ENCODE results near the gene SLC1A4.
"Not testable (repeated sequence)": the region's sequence is repeated elsewhere in the genome, so short reads cannot be mapped to it uniquely, and the experiment has no call there.

Gene SLC1A4

DNA sequence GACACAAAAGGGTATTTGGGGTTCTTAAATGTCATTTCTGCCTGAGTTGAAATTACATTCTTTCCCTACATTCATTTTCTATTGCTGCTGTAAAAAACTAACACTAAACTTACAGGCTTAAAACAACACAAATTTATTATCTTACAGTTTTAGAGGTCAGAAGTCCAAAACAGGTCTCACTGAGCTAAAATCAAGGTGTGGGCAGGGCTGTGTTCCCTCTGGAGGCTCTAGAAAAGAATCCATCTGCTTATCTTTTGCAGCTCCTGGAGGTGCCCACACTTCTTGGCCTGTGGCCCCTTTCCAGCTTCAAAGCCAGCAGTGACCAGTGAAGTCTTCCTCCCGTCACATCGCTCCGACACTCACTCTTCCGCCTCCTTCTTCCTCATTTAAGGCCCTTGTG lies 23.2 kb upstream of the SLC1A4 start:
- TF ChIP-seq, protein P1, sequence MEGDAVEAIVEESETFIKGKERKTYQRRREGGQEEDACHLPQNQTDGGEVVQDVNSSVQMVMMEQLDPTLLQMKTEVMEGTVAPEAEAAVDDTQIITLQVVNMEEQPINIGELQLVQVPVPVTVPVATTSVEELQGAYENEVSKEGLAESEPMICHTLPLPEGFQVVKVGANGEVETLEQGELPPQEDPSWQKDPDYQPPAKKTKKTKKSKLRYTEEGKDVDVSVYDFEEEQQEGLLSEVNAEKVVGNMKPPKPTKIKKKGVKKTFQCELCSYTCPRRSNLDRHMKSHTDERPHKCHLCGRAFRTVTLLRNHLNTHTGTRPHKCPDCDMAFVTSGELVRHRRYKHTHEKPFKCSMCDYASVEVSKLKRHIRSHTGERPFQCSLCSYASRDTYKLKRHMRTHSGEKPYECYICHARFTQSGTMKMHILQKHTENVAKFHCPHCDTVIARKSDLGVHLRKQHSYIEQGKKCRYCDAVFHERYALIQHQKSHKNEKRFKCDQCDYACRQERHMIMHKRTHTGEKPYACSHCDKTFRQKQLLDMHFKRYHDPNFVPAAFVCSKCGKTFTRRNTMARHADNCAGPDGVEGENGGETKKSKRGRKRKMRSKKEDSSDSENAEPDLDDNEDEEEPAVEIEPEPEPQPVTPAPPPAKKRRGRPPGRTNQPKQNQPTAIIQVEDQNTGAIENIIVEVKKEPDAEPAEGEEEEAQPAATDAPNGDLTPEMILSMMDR (IDR thresholded peaks at IDR 0.05; ENCODE audit: low read depth, low read length) = no peak

DNA sequence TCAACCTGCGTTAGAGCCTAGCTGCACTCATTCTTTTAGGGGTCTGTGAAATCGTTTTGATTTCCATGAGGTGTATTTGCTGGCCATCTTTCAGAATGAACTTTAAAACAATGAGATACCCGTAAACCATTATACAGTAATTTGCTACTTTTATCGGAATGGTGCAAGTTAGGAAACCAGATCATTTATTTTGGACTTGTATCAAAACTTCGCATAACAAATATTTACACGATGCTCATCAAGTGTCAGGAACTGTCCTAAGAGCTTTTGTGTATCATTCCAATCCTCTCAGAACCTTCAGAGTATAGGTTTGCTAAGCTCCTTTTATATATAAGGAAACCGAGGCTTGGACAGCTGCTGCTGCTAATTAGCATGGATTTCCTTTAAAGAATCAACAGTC lies 22.4 kb upstream of the SLC1A4 start:
- H3K4me3 ChIP-seq (replicated peaks in 1 of 2; ENCODE audit: low read depth in 2 of 2, low read length in 2 of 2) = no peak overlapping the region
- DNase-seq (ENCODE audit: low read depth in 2 of 2) = no peak

More for the DNA sequence above, 23.2 kb upstream of the SLC1A4 start:
- DNase-seq (ENCODE audit: low read depth in 2 of 2) = no peak
- H3K4me3 ChIP-seq (replicated peaks in 1 of 2; ENCODE audit: low read depth in 2 of 2, low read length in 2 of 2) = no peak overlapping the region

GRCh38 chr2:64967601-64968000 lies 21.6 kb upstream of the SLC1A4 start:
- TF ChIP-seq, protein P1 (IDR thresholded peaks at IDR 0.05; ENCODE audit: low read depth, low read length) = no peak
- no peak for DNase-seq (ENCODE audit: low read depth in 2 of 2)
- H3K4me3 ChIP-seq (replicated peaks in 1 of 2; ENCODE audit: low read depth in 2 of 2, low read length in 2 of 2) = no peak overlapping the region

More for the DNA sequence above, 22.4 kb upstream of the SLC1A4 start:
- TF ChIP-seq, protein P1 (IDR thresholded peaks at IDR 0.05; ENCODE audit: low read depth, low read length) = no peak

- DNase-seq (ENCODE audit: low read depth in 2 of 2) = not testable (repeated sequence)
Measured at GRCh38 chr2:64969086-64969485, 20.1 kb upstream of the SLC1A4 start.

DNA sequence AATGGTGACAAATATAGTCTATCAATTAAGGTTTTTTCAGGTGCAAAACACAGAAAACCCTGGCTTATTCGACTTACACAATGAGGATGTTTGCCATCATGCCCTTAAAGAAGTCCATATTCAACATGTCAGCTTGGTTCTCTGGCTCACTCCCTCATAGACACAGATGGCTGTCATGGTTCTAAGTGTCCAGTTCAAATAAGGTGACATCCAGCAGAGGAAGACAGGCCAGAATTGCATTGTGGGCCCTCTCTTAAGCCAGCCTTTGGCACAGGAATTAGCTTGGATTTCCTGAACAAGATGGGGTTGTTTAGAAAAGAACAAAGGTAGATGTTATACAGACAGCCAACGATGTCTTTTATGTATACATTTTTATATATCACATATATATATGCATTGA lies 18.7 kb upstream of the SLC1A4 start:
- TF ChIP-seq, protein P1 (IDR thresholded peaks at IDR 0.05; ENCODE audit: low read depth, low read length) = no peak
- H3K4me3 ChIP-seq (replicated peaks in 1 of 2; ENCODE audit: low read depth in 2 of 2, low read length in 2 of 2) = no peak overlapping the region
- no peak for DNase-seq (ENCODE audit: low read depth in 2 of 2)

More at GRCh38 chr2:64969086-64969485, 20.1 kb upstream of the SLC1A4 start:
- not testable (repeated sequence) for H3K4me3 ChIP-seq (replicated peaks in 1 of 2; ENCODE audit: low read depth in 2 of 2, low read length in 2 of 2)

- TF ChIP-seq, protein P1 (IDR thresholded peaks at IDR 0.05; ENCODE audit: low read depth, low read length) = no peak
- H3K4me3 ChIP-seq (replicated peaks in 1 of 2; ENCODE audit: low read depth in 2 of 2, low read length in 2 of 2) = no peak overlapping the region
- DNase-seq (ENCODE audit: low read depth in 2 of 2) = no peak
Measured at GRCh38 chr2:64972426-64972825, 16.8 kb upstream of the SLC1A4 start.

- DNase-seq (ENCODE audit: low read depth in 2 of 2) = peak in 1 of 2 donors; percentile 35
- TF ChIP-seq, protein P1 (IDR thresholded peaks at IDR 0.05; ENCODE audit: low read depth, low read length) = no peak
- no peak overlapping the region for H3K4me3 ChIP-seq (replicated peaks in 1 of 2; ENCODE audit: low read depth in 2 of 2, low read length in 2 of 2)
Measured at GRCh38 chr2:64972876-64973275, 16.3 kb upstream of the SLC1A4 start.

All from cardiac fibroblast (primary cell).